Measurements from ENCODE around the gene FAU. TPM values are rescaled to one million over a fixed set of nuclear protein-coding genes. Genes with fewer than 3 reads are reported as not detected.
A peak's percentile ranks its signal among the peaks of the same experiment; 100 is the strongest.
"Not testable (repeated sequence)": the region's sequence is repeated elsewhere in the genome, so short reads cannot be mapped to it uniquely, and the experiment has no call there.

FAU gene
- polyA plus RNA-seq: 1,000 to 10,000 TPM in 1 of 3 donors, 100 to 1,000 TPM in 2; 732 to 1,153 (median 967) TPM

- 0% methylated on average over 64 of the region's 64 CpGs for WGBS, 3 donors
- H3K27ac ChIP-seq (ENCODE audit: low read depth, low read length): peak within 1 kb of the TSS; percentile 70
Measured at GRCh38 chr11:65121865-65122696, at the start of gene FAU, which contains the start of gene MRPL49. TSS of gene FAU (minus strand) at chr11:65122134. CDS start at chr11:65121813, 321 bp downstream. TSS of gene MRPL49 (plus strand) at chr11:65122321. CDS start at chr11:65122347, 26 bp downstream.

GRCh38 chr11:65170058-65170534, 48.2 kb upstream of the FAU start, which contains the start of gene SPDYC:
TSS of gene SPDYC (plus strand) at chr11:65170233. CDS start at chr11:65171358, 1,125 bp downstream.
- WGBS, 3 donors: 92 to 94% (median 93%) methylated on average over 21 of the region's 21 CpGs
- H3K27ac ChIP-seq (ENCODE audit: low read depth, low read length): no peak within 1 kb of the TSS

GRCh38 chr11:65169164-65169641, 47.3 kb upstream of the FAU start:
- WGBS, 3 donors: 51 to 81% (median 63%) methylated on average over 11 of the region's 11 CpGs

GRCh38 chr11:65167656-65168055, 45.7 kb upstream of the FAU start:
- 89 to 95% (median 94%) methylated on average over 3 of the region's 3 CpGs for WGBS, 3 donors
- H3K27ac ChIP-seq (ENCODE audit: low read depth, low read length): no peak overlapping the region

More at GRCh38 chr11:65169164-65169641, 47.3 kb upstream of the FAU start:
- no peak overlapping the region for H3K27ac ChIP-seq (ENCODE audit: low read depth, low read length)

- H3K27ac ChIP-seq (ENCODE audit: low read depth, low read length): no peak overlapping the region
- 76 to 89% (median 88%) methylated on average over 3 of the region's 3 CpGs for WGBS, 3 donors
Measured at GRCh38 chr11:65166893-65167292, 45.0 kb upstream of the FAU start.

GRCh38 chr11:65165410-65166317, 43.7 kb upstream of the FAU start:
- WGBS, 3 donors: 33 to 64% (median 46%) methylated on average over 31 of the region's 31 CpGs
- no peak overlapping the region for H3K27ac ChIP-seq (ENCODE audit: low read depth, low read length)

- 79 to 92% (median 86%) methylated on average over 2 of the region's 2 CpGs for WGBS, 3 donors
- no peak overlapping the region for H3K27ac ChIP-seq (ENCODE audit: low read depth, low read length)
Measured at GRCh38 chr11:65163684-65164083, 41.8 kb upstream of the FAU start.

- no peak overlapping the region for H3K27ac ChIP-seq (ENCODE audit: low read depth, low read length)
- 74 to 80% (median 79%) methylated on average over 3 of the region's 3 CpGs for WGBS, 3 donors
Measured at GRCh38 chr11:65160643-65161042, 38.7 kb upstream of the FAU start.

GRCh38 chr11:65159012-65159411, 37.1 kb upstream of the FAU start:
- WGBS, 3 donors: 72 to 79% (median 74%) methylated on average over 5 of the region's 5 CpGs
- no peak overlapping the region for H3K27ac ChIP-seq (ENCODE audit: low read depth, low read length)

GRCh38 chr11:65157336-65157735, 35.4 kb upstream of the FAU start:
- no peak overlapping the region for H3K27ac ChIP-seq (ENCODE audit: low read depth, low read length)
- 40 to 79% (median 61%) methylated on average over 3 of the region's 3 CpGs for WGBS, 3 donors

GRCh38 chr11:65156926-65157325, 35.0 kb upstream of the FAU start:
- WGBS, 3 donors: 87 to 95% (median 94%) methylated on average over 3 of the region's 3 CpGs

GRCh38 chr11:65156256-65156655, 34.3 kb upstream of the FAU start:
- 88 to 97% (median 89%) methylated on average over 3 of the region's 3 CpGs for whole genome bisulfite sequencing, 3 donors
- H3K27ac ChIP-seq (ENCODE audit: low read depth, low read length): no peak overlapping the region

More at GRCh38 chr11:65156926-65157325, 35.0 kb upstream of the FAU start:
- H3K27ac ChIP-seq (ENCODE audit: low read depth, low read length): no peak overlapping the region

- H3K27ac ChIP-seq (ENCODE audit: low read depth, low read length): peak overlapping the region; percentile 26
- WGBS, 3 donors: 61 to 83% (median 72%) methylated on average over 2 of the region's 2 CpGs
Measured at GRCh38 chr11:65152122-65152521, 30.2 kb upstream of the FAU start.

GRCh38 chr11:65151331-65151899, 29.5 kb upstream of the FAU start:
- H3K27ac ChIP-seq (ENCODE audit: low read depth, low read length): no peak overlapping the region
- 50 to 92% (median 64%) methylated on average over 3 of the region's 3 CpGs for WGBS, 3 donors

GRCh38 chr11:65150509-65151299, 28.8 kb upstream of the FAU start:
- 19 to 27% (median 20%) methylated on average over 12 of the region's 12 CpGs for WGBS, 3 donors
- H3K27ac ChIP-seq (ENCODE audit: low read depth, low read length): no peak overlapping the region

GRCh38 chr11:65150131-65150508, 28.2 kb upstream of the FAU start:
- WGBS, 3 donors: 60 to 86% (median 68%) methylated on average over 10 of the region's 10 CpGs
- not testable (repeated sequence) for H3K27ac ChIP-seq (ENCODE audit: low read depth, low read length)

- whole genome bisulfite sequencing, 3 donors: 86 to 89% (median 86%) methylated on average over 5 of the region's 5 CpGs
- no peak overlapping the region for H3K27ac ChIP-seq (ENCODE audit: low read depth, low read length)
Measured at GRCh38 chr11:65148657-65149056, 26.7 kb upstream of the FAU start.

Measured in adipose tissue (tissue), 3 donors.